DMS79 (cell line): ENCODE data around the gene PPP2R3A.
"Not testable (repeated sequence)": the region's sequence is repeated elsewhere in the genome, so short reads cannot be mapped to it uniquely, and the experiment has no call there.

Source experiments
- DNase-seq: peaks from one replicate; lab custom pipeline; 2025; lab: John Stamatoyannopoulos, UW

The PPP2R3A gene

DNA sequence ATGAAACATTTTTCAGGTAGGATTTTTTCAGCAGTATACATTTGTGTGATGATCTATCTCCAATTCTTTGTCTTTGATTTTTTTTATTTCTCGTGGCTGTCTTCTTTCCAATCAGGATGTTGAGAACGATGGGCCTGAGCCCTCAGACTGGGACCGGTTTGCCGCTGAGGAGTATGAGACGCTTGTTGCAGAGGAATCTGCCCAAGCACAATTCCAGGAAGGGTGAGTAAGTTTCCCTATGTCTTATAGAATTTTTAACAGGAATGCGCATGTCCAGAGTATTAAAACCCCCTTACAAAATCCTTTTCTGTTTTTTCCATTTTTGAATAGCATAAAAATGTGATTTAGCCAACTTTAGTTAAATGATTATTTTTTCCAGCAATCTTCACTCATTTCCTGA lies 140.6 kb downstream of the PPP2R3A start:
- no peak for DNase-seq

DNA sequence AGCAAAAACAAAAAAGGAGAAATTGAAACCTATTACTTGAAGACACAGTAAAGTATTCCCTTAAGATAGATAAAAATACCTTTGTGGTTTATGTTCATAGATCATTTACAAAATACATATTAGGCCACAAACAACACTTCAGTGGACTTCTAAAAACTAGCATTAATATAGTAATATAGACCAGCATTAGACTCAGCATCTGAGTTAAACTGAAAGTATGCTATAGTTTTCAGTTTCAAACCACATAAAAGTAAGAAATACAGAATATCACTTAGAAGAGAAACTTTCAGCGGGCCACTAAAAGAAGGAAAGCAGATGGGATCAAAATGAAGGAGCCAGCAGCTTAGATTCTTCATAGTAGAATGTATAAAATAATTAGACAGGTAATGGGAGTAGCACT lies 144.0 kb downstream of the PPP2R3A start:
- DNase-seq = no peak

DNA sequence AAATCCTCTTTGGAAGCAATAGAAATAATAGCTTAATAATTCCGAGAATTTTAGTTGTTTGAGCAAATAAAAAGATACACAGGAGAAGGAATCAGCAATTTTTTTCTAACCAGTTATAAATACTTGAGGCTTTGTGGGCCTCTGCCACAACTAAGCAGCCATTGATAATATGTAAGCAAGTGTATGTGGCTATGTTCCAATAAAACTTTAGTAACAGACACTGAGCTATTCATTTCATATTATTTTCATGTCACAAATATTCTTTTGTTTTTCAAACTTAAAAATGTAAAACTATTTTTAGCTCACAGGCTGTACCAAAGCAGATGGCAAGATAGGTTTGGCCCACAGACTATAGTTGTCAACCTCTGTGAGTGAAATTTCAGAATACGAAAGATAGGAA lies 145.0 kb downstream of the PPP2R3A start:
- DNase-seq = no peak

DNA sequence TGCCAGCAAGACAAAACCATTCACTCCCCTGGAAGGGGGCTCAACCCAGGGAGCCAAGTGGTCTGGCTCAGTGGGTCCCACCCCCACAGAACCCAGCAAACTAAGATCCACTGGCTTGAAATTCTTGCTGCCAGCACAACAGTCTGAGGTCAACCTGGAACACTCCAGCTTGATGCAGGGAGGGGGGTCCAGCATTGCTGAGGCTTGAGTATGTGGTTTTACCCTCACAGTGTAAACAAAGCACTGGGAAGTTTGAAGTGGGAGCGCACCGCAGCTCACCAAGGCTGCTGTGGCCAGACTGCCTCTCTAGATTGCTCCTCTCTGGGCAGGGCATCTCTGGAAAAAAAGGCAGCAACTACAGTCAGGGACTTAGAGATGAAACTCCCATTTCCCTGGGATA lies 148.9 kb downstream of the PPP2R3A start:
- DNase-seq = peak; percentile 26

DNA sequence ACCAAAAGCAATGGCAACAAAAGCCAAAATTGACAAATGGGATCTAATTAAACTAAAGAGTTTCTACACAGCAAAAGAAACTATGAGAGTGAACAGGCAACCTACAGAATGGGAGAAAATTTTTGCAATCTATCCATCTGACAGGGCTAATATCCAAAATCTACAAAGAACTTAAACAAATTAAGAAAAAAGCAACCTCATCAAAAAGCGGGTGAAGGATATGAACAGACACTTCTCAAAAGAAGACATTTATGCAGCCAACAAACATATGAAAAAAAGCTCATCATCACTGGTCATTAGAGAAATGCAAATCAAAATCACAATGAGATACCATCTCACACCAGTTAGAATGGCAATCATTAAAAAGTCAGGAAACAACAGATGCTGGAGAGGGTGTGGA lies 153.8 kb downstream of the PPP2R3A start:
- not testable (repeated sequence) for DNase-seq

DNA sequence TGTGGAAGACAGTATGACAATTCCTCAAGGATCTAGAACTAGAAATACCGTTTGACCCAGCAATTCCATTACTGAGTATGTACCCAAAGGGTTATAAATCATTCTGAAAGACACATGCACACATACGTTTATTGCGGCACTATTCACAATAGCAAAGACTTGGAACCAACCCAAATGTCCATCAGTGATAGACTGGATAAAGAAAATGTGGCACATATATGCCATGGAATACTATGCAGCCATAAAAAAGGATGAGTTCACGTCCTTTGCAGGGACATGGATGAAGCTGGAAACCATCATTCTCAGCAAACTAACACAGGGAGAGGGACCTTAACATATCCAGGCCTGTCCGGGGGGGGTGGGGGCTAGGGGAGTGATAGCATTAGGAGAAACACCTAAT lies 154.3 kb downstream of the PPP2R3A start:
- not testable (repeated sequence) for DNase-seq

DNA sequence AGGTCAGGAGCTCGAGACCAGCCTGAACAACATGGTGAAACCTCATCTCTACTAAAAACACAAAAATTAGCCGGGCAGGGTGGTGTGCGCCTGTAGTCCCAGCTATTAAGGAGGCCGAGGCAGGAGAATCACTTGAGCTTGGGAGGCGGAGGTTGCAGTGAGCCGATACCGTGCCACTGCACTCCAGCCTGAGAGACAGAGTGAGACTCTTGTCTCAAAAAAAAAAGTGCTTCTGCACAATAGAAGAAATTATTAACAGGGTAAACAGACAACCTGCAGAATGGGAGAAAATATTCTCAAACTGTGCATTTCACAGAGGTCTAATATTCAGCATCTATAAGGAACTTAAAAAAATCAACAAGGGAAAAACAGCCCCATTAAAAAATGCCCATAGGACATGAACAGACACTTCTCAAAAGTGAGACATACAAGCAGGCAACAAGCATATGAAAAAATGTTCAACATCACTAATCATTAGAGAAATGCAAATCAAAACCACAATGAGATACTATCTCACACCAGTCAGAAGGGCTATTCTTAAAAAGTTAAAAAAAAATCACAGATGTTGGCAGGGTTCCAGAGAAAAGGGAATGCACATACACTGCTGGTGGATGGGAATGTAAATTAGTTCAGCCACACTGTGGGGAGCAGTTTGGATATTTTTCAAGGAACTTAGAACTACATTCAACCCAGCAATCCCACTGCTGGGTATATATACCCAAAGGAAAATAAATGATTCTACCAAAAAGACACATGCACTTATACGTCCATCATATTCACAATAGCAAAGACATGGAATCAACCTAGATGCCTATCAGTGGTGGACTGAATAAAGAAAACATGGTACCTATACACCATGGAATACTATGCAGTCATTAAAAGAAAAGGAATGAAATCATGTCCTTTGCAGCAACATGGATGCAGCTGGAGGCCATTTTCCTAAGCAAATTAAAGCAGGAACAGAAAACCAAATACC lies 155.1 kb downstream of the PPP2R3A start:
- no peak for DNase-seq

DNA sequence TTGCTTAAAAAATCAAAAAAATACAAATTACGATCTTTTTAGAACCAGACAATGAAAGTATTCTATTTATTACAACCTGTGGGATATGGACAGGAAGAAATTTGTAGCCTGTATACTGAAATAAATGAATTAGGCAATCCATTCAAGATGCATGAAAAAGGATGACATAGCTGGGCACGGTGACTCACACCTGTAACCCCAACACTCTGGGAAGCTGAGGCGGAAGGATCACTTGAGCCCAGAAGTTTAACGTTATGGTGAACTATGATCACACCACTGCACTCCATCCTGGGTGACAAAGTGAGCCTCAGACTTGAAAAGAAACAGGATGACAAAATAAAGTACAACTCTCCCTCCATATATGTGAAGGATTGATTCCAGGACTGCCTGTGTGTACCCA lies 156.5 kb downstream of the PPP2R3A start:
- DNase-seq = no peak

DNA sequence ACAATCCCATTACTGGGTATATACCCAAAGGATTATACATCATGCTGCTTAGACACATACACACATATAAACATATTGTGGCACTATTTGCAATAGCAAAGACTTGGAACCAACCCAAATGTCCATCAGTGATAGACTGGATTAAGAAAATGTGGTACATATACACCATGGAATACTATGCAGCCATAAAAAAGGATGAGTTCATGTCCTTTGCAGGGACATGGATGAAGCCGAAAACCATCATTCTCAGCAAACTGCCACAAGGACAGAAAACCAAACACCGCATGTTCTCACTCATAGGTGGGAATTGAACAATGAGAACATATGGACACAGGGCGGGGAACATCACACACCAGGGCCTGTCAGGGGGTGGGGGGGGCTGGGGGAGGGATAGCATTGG lies 166.1 kb downstream of the PPP2R3A start:
- not testable (repeated sequence) for DNase-seq

DNA sequence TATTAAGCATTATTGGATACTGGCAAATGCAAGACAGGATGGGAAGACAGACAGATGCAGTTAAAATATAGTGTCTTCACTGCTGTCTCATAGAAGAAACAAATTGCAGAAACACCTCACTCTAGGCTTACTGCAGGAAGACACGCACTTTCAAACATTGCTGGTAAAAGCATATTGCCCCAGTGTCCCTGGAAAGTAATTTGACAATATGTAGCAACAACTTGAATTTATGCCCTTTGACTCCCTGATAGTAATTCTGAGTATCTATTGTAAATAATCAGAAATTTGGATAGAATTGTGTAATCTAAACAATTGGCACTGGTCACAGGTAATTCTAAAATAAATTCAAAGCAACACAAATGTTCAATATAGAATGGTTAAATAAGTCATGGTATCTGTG lies 168.6 kb downstream of the PPP2R3A start:
- DNase-seq = no peak

DNA sequence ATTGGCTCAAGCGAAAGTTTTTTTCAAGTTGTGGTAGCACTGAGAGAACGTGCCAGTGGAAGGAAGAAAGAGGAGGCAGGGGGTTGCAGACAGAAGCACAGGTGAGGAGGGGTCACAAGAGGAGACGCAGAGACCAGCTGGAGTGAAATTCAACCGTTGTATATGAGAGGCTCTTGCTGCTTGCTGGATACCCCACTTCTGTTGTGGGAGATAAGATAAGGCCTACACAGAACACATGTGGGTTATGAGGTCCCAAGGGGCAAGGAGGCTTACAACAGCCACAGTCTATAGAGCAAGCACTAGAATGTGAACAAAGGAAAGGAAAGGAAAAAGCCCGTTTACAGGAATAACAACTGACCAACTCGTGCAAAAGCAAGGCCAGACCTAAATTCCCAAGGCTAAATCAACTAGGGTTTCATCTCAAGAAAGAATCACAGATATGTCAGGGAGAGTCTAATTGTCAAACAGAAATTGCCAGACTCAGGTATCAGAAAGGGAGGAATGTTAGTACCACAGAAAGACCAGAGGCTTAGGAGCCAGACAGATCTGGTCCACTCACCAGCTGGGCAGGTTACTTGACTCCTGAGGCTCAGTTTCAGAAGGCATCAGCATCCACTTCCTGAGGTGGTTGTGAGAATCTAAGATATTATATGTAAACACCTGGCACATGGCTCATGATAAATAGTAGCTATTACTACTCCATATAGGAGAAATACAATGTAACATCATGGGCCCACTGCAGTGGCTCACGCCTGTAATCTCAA lies 169.7 kb downstream of the PPP2R3A start:
- no peak for DNase-seq

DNA sequence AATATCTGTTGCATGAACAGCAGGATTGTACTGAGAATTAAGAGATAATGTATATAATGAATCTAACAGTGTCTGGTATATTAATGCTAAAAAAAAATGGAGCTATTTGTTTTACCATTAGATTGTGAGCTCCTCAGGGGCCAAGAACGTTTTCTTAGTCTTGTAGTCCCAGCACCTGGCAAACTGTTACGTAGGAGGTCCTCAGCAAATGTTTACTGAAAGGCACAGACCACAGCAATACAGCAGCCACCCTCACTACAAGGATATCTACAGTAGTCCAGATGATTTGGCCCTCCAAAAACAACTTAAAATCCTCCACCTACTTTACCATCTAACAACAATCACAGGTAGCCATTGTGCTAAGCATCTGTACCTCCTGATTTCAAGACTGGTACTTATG lies 170.9 kb downstream of the PPP2R3A start:
- DNase-seq = no peak

DNA sequence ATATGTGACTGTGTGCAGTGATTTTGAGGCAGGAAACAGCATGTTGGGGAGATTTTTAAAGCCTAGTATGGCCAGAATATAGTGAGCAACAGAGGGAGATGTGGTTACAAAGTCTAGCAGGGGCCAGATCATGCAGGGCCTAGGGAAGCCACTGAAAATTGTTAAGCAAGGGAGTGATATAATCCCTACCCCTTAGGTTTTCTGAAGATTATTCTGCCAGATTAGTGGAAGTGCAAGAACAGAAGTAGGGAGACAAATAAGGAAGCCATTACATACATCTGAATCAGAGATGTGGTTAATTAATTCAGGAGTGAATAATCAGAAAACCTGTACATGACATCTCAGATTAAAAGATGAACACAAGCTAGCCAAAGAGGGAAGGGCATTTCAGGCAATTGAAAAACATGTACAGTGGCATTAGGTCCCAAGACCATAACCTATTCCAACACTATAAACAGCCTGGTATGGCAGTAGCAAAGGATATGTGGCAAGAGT lies 175.8 kb downstream of the PPP2R3A start:
- DNase-seq = no peak

DNA sequence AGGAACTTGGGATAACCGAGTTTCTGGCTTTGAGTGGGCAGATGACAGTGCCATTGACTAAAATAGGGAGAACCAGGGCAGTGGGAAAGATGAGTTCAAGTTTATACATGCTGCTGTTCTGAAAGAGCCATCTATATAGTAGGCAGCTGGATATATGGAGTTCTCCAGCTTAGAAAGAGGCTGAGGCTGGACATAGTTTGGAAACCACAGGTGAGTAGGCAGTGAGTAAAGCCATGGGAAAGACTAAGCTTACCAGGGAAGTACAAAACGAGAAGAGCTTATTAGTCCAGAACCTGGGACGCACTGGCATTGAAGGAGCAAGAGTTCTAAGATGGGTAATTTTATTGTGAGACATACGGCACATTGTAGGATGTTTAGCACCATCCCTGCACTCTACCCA lies 176.4 kb downstream of the PPP2R3A start:
- DNase-seq = no peak

DNA sequence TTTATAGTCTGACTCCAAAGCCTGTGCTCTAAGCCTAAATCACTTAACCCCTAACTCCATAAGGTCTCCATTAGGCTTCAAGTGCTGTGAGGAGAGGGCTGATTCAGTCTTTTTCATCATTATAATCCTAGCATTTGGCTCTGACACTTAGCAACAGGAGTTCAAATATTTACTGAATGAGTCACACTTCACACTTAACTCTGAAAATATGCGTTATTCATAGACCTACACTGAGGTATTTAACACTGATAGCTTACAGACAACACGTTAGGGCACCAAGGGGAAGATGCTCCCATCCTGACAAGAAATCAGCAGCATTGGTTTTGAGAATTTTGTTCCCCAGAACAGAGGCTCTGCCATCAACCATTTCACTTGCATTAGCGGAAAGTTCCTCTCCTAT lies 177.1 kb downstream of the PPP2R3A start:
- peak; percentile 24 for DNase-seq

DNA sequence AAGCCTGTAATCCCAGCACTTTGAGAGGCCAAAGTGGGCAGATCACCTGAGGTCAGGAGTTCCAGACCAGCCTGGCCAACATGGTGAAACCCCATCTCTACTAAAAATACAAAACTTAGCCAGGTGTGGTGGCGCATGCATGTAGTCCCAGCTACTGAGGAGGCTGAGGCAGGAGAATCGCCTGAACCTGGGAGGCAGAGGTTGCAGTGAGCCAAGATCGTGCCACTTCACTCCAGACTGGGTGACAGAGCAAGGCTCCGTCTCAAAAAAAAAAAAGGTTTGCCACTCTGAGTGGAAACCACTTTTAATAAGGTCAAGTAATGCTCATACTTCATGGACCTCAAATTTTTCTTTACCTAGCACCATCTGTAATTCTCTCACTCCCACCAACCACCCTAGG lies 178.9 kb downstream of the PPP2R3A start:
- not testable (repeated sequence) for DNase-seq

DNA sequence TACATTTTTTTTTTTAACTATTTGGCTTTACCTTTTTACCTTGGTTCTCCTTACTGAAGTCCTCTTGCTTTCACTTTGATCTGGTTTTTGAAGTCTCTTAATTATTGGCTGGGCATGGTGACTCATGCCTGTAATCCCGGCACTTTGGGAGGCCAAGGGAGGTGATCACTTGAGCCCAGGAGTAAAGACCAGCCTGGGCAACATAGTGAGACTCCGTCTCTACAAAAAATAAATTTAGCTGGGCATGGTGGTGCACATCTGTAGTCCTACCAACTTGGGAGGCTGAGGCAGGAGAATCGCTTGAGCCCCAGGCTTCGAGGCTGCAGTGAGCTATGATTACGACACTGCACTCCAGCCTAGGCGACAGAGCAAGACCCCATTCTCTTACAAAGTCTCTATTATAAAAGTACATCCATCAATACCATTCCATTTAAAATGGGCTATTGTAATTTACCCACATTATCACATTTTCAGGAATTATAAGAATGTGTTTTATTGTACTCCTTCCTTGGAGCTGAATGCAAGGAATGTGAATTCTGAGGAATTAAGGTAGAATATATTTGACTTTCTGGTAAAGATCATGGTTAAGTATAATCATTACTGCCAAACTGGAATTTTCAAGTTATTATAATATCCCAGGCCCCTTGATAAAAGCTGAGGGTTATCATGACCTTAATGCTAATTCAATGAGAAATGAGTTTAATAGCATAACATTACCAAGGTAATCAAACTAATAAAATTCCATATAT lies 181.6 kb downstream of the PPP2R3A start:
- DNase-seq = no peak

DNA sequence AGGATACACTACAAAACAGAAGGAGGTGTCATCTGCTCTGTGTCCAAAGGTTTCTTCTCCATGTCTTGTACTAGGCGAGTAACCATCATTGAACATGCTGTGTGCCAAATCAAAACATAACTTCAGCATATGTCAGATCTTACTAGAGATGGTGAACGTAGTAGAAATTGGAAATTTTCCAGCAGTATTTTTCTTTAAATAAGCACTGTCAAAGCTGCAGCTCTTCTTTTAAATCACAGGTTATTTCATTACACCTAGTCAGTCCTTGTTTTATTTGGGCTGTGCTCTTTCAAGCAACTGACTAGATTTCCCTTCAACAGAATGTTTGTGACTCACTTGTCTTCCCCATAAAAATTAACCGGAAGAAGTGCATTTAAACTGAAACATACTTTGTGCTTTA lies 184.1 kb downstream of the PPP2R3A start:
- DNase-seq = no peak

DNA sequence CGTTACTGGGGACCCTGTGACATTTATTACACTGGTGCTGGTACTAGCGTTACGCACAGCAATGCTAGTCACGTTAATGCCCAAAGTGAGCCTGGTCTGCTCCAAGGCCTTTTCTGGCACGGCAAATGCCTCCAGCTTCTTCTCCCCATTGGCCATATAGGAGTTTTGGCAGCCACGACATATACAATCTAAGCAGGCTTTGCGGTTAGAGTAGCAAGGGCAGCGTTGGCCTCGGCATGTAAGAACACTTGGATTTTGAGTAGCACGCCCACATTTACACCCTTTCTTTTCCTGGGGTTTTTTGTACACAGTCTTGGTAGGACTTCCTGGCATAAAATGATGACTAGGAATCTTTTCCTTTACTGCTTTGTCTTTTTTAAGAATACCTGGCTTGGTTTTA lies 185.7 kb downstream of the PPP2R3A start:
- no peak for DNase-seq

DNA sequence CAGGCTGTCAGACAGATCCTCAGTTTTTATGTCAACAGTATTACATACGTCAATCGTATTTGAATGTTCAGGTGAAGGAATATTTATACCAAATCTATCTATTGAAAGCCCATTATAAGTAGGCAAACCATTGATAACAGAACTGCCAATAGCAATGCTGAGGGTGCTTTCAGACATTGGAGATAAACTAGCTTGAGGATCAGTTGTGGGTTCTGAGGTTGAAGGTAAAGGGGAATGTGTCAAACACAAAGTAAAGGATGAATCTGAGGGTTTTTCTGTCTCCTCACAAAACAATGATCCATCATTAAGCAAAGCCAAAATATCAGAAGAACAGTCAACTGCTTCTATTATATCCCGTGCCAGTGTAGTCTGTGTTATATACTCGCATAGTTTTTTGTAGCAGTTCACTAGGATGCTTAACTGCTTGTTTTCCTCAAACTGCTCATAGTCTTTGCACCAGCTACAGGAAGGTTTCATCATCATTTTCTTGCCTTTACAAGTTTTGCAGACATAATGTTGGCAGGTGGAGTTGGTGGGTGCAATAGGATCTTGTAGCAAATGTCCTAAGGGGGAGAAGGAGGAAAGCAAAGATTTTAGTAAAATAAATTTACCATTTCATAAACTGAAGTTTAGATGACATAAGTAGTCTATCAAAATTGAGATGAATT lies 186.8 kb downstream of the PPP2R3A start:
- DNase-seq = no peak

DNA sequence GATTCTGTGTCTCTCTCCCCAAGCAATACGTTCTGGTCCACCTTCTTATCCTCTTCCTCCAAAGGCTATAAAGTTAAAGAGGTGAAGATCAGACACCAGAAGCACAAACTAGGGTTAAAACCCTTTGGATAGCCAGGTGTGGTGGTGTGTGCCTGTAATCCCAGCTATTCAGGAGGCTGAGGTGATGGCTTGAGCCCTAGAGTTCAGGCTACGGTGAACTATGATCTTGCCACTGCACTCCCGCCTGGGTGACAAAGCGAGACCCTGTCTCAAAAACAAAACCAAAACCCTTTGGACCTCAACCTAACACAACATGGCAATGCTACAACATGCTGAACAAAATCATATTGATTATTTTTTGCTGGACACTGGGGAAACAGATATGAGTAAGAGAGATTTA lies 187.4 kb downstream of the PPP2R3A start:
- no peak for DNase-seq

DNA sequence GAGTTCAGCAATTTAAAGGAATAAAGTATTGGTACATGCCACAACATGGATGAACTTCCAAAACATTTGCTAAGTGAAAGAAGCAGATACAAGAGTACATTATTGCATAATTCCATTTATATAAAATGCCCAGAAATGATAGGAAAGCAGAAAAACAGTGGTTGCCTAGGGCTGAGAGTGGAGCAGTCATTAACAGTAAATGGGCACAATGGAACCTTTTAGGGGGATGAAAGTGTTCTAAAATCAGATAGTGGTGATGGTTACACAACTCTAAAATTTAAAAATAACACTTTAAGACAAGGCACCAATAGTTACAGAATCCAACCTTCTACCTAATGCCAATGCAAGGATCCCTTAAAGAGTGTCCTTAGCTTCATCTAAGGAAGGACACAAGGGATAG lies 196.0 kb downstream of the PPP2R3A start:
- DNase-seq = no peak
